GM12872 (cell line): Measurements from ENCODE around the gene KCTD17.

Experiments
- TF ChIP-seq, protein P1 (sequence below): IDR thresholded peaks from 3 replicates; pipeline ENCODE4 v1.5.1; 2011; ENCODE audit warnings: low read depth, mild to moderate bottlenecking, low read length, moderate library complexity; ENCODE audit not compliant: insufficient read depth

KCTD17 gene

DNA sequence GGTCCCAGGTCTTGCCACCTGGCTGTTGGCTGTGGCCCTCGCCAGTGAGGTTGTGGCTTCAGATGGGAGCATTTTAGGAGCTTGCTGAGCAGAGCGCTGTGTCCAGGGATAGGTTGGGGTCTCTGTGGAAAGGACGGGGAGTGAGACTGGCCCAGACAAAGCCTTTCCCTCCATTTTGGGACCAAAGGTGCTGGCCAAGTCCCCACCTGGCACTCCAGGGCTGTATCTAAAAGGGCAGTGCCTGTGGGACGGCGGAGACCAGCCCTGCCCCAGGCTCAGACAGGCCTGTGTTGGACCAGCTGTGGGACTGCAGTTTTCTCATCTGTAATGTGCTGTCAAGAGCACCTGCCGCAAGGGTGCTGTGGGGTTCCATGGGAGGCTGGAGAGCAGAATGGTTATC is 5.0 kb upstream of the KCTD17 start:
- TF ChIP-seq, protein P1, sequence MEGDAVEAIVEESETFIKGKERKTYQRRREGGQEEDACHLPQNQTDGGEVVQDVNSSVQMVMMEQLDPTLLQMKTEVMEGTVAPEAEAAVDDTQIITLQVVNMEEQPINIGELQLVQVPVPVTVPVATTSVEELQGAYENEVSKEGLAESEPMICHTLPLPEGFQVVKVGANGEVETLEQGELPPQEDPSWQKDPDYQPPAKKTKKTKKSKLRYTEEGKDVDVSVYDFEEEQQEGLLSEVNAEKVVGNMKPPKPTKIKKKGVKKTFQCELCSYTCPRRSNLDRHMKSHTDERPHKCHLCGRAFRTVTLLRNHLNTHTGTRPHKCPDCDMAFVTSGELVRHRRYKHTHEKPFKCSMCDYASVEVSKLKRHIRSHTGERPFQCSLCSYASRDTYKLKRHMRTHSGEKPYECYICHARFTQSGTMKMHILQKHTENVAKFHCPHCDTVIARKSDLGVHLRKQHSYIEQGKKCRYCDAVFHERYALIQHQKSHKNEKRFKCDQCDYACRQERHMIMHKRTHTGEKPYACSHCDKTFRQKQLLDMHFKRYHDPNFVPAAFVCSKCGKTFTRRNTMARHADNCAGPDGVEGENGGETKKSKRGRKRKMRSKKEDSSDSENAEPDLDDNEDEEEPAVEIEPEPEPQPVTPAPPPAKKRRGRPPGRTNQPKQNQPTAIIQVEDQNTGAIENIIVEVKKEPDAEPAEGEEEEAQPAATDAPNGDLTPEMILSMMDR, result no peak

DNA sequence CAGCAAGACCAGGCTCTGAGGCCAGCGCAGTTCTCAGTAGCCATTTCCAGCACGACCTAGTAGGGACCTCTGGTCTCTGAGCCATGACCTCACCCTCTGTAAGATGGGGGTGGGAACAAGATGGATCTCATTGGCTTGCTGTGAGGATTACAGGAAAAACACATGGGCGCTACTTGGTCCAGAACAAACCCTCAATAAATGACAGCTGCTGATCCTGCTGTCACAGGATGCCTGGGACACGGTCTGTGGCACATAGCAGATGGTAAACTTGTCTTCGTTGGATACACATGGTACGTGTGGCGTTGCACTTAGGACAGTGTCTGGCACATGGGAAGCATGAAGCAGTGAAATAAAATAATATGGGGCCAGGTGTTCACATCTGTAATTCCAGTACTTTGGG is 4.5 kb upstream of the KCTD17 start:
- TF ChIP-seq, protein P1, result no peak

GRCh38 chr22:37048133-37048532 is 3.4 kb upstream of the KCTD17 start:
- TF ChIP-seq, protein P1, result no peak

- TF ChIP-seq, protein P1, result no peak
Measured at GRCh38 chr22:37049224-37049623, 2.3 kb upstream of the KCTD17 start.

GRCh38 chr22:37050913-37051312 is 629 bp upstream of the KCTD17 start:
- TF ChIP-seq, protein P1, result no peak

- TF ChIP-seq, protein P1, result no peak
Measured at GRCh38 chr22:37052386-37053309, 1.1 kb downstream of the KCTD17 start.

DNA sequence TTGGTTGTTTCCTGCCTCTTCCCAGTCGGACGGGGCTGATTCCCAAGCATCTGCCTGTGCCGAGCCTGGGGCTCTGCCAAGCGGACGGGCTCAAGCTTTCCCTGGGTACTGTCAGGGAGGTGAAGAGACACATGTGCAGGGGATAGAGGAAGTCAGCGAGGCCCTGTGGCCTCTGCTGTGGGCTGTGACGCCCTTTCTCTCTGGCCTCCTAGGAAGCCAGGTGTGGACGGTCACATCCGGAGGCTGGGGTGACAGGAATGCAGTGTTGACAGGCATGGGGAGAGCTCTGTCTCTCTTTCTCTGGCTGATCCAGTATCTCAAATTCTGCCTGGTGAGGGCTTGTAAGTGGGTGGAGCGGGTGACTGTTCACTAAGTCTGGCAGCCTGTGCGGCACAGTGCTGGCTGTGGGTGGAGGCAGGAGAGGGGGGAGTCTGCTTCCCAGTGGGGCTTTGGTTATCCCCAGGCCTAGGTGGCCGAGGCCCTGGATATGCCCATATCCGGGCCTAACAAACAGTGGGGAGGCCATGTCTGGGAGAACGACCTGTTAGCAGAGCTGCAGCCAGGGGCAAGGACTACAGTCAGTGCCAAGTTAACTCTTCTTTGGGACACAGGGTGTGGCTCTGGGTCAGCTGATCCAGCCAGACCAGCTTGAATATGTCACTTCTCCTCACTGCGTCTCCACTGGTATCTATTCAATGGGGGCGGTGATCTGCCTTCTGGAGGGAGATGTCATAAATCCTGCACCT is 1.9 kb downstream of the KCTD17 start:
- TF ChIP-seq, protein P1, result no peak
